A673 (cell line): Measurements from ENCODE around the gene TRIM52. TPM values are rescaled to one million over a fixed set of nuclear protein-coding genes. Genes with fewer than 3 reads are reported as not detected.

ENCODE experiments used
- BruUV-seq: library from RNA; stranded (reverse); fragments of 400-500 nt; replicated peaks from 2 replicates; lab custom pipeline; 2021; lab: Mats Ljungman, UMichigan
- CTCF ChIA-PET: fragments of 300-600 bp; sonication (Branson Sonifier 250); formaldehyde crosslinking; loops from one replicate; lab custom pipeline; 2022; ENCODE audit warnings: antibody characterized with exemption; lab: Charles Lee
- POLR2A ChIA-PET: fragments of 300-600 bp; sonication (Branson Sonifier 250); formaldehyde crosslinking; loops from one replicate; lab custom pipeline; 2022; ENCODE audit warnings: antibody characterized with exemption; ENCODE audit not compliant: low non-redundant PET; lab: Charles Lee
- DNase-seq: peaks from one replicate; pipeline ENCODE4 v3.0.0-alpha.2; 2015; ENCODE audit warnings: low spot score
- H3K27ac ChIP-seq: fragments of 200-600 bp; sonication (generic); 2 replicates; pipeline ENCODE4 v1.5.1; 2016; ENCODE audit warnings: mixed run types, low read depth, mild to moderate bottlenecking, mixed read lengths, antibody characterized with exemption, low read length; ENCODE audit not compliant: poor library complexity, severe bottlenecking
- H3K27me3 ChIP-seq: fragments of 200-600 bp; sonication (generic); replicated peaks from 2 replicates; pipeline ENCODE4 v1.6.1; 2017; ENCODE audit warnings: mixed run types, low read depth, mild to moderate bottlenecking, mixed read lengths, antibody characterized with exemption, low read length; ENCODE audit not compliant: insufficient read depth, poor library complexity
- H3K36me3 ChIP-seq: fragments of 200-600 bp; sonication (generic); 2 replicates; pipeline ENCODE4 v1.6.1; 2016; ENCODE audit warnings: mixed run types, mild to moderate bottlenecking, mixed read lengths, antibody characterized with exemption, low read length; ENCODE audit not compliant: insufficient read depth, poor library complexity, severe bottlenecking
- H3K4me1 ChIP-seq: fragments of 200-600 bp; sonication (generic); 2 replicates; pipeline ENCODE4 v1.6.1; 2017; ENCODE audit warnings: mixed run types, mild to moderate bottlenecking, mixed read lengths, antibody characterized with exemption, low read length; ENCODE audit not compliant: insufficient read depth, poor library complexity, severe bottlenecking
- H3K4me3 ChIP-seq: fragments of 200-600 bp; sonication (generic); 2 replicates; pipeline ENCODE4 v1.5.1; 2016; ENCODE audit warnings: low read depth, mixed run types, mild to moderate bottlenecking, mixed read lengths, low read length; ENCODE audit not compliant: poor library complexity, severe bottlenecking
- H3K9me3 ChIP-seq: fragments of 200-600 bp; sonication (generic); 2 replicates; pipeline ENCODE4 v1.6.1; 2016; ENCODE audit warnings: mixed run types, low read depth, mild to moderate bottlenecking, mixed read lengths, antibody characterized with exemption, low read length; ENCODE audit not compliant: poor library complexity, severe bottlenecking
- CTCF ChIP-seq: fragments of 300-800, 200-600 bp; sonication (generic); conservative IDR thresholded peaks from 2 replicates; pipeline ENCODE4 v1.5.1; 2017; ENCODE audit warnings: low read depth, mild to moderate bottlenecking, antibody characterized with exemption, low read length, moderate library complexity, mixed read lengths
- EZH2 ChIP-seq: fragments of 200-600 bp; sonication (generic); IDR thresholded peaks from 2 replicates; pipeline ENCODE4 v1.6.1; 2017; ENCODE audit warnings: borderline replicate concordance, low read depth, mild to moderate bottlenecking, mixed read lengths, antibody characterized with exemption, low read length; ENCODE audit not compliant: poor library complexity, severe bottlenecking
- intact Hi-C: fragments of 100-400 bp; cut with micrococcal nuclease; formaldehyde crosslinking; loops from one replicate; pipeline ENCODE4 v1.10.0; 2022; ENCODE audit not compliant: unreplicated experiment
- total RNA-seq: library from RNA; stranded (reverse); gene quantifications from 2 replicates; pipeline ENCODE4 v1.2.3, GENCODE V29; 2021

Gene TRIM52
- total RNA-seq, 1 experiment from 2014 or later, result 7.3 TPM

- H3K36me3 ChIP-seq, result peaks cover 54% of the 10 kb centered on the region
- BruUV-seq, result no TSS peak
- intact Hi-C loops, result no loop called here
These were observed 27.0 kb downstream of the TRIM52 start for GRCh38 chr5:181233801-181234454.

DNA sequence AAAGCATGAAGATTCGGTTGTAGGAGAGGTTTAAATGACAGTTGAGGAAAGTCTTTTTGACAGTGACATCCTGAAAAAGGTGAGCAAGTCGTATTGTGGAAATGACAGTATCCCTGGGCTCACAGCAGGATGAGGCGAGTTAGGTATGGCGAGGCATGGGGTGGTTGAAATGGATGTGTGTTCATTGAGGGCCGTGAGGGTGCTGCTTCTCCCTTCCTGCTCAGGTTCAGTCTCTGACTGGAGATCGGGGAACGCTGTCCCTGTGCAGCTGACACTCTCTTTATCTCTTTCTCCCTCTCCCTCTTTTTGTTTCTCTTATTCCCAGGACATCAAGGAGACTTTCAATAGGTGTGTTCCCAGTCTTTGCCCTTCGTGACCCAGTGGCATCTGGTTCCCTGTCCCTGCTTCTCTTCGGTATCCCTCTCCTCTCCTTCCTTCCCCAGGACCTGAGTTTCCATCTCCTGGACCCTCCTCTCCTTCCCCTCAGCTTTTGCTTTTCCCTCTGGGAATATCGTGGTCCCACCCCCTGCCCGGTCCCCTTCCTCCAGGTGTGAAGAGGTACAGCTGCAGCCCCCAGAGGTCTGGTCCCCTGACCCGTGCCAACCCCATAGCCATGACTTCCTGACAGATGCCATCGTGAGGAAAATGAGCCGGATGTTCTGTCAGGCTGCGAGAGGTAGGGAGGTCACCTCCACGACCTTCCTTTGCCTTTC is 27.7 kb downstream of the TRIM52 start:
- ChIA-PET POLR2A (no interaction called here), CTCF (no interaction called here)
- intact Hi-C loops, result no loop called here
- H3K36me3 ChIP-seq, result peaks cover 47% of the 10 kb centered on the region
- no peak overlapping the region for H3K4me3 ChIP-seq
- no TSS peak for BruUV-seq
- peaks cover 4% of the 10 kb centered on the region for H3K4me1 ChIP-seq
- H3K9me3 ChIP-seq, result no peaks in the 10 kb centered on the region
- H3K27me3 ChIP-seq, result no peaks in the 10 kb centered on the region
- TF ChIP-seq CTCF (no peak), EZH2 (no peak)
- DNase-seq, result no peak
- no peak overlapping the region for H3K27ac ChIP-seq

More at GRCh38 chr5:181233801-181234454, 27.0 kb downstream of the TRIM52 start:
- Histone ChIP-seq H3K4me1 (peaks cover 4% of the 10 kb centered on the region), H3K27me3 (no peaks in the 10 kb centered on the region), H3K4me3 (no peak overlapping the region), H3K27ac (no peak overlapping the region), H3K9me3 (no peaks in the 10 kb centered on the region)
- ChIA-PET POLR2A (no interaction called here), CTCF (no interaction called here)
- DNase-seq, result no peak
- TF ChIP-seq CTCF (no peak), EZH2 (no peak)

- Histone ChIP-seq H3K9me3 (no peaks in the 10 kb centered on the region), H3K4me1 (peaks cover 4% of the 10 kb centered on the region), H3K36me3 (peaks cover 41% of the 10 kb centered on the region), H3K4me3 (no peak overlapping the region), H3K27ac (no peak overlapping the region), H3K27me3 (no peaks in the 10 kb centered on the region)
- CTCF ChIA-PET, result no interaction called here
- no TSS peak for BruUV-seq
- intact Hi-C loops, result no loop called here
- TF ChIP-seq EZH2 (no peak), CTCF (no peak)
- no peak for DNase-seq
- POLR2A ChIA-PET, result no interaction called here
These were observed 28.4 kb downstream of the TRIM52 start for GRCh38 chr5:181232593-181232992.
